HEK293 (cell line): ENCODE results near the gene METTL25B.

Source experiments
- BCL6B ChIP-seq: fragments of 450-650 bp; formaldehyde crosslinking; IDR thresholded peaks from 2 replicates; pipeline ENCODE4 v1.5.1; 2017; ENCODE audit warnings: missing biosample characterization, missing genetic modification characterization
- ELK4 ChIP-seq: IDR thresholded peaks from 2 replicates; pipeline ENCODE4 v1.6.1; 2011; ENCODE audit warnings: mild to moderate bottlenecking, low read depth, low read length, borderline replicate concordance
- GLI4 ChIP-seq: fragments of 450-650 bp; formaldehyde crosslinking; IDR thresholded peaks from 2 replicates; pipeline ENCODE4 v1.5.1; 2016; ENCODE audit warnings: missing biosample characterization, missing genetic modification characterization
- OVOL3 ChIP-seq: fragments of 450-650 bp; formaldehyde crosslinking; IDR thresholded peaks from 2 replicates; pipeline ENCODE4 v1.5.1; 2016; ENCODE audit warnings: missing biosample characterization, missing genetic modification characterization
- PBX3 ChIP-seq: sonication (generic); formaldehyde crosslinking; IDR thresholded peaks from 2 replicates; pipeline ENCODE4 v1.8.1; 2022; ENCODE audit warnings: mild to moderate bottlenecking, moderate library complexity, missing genetic modification reagents
- PRDM1 ChIP-seq: fragments of 450-650 bp; formaldehyde crosslinking; IDR thresholded peaks from 2 replicates; pipeline ENCODE4; 2016; ENCODE audit warnings: missing biosample characterization, missing genetic modification characterization
- PRDM6 ChIP-seq: fragments of 450-650 bp; formaldehyde crosslinking; IDR thresholded peaks from 2 replicates; pipeline ENCODE4 v1.5.1; 2017; ENCODE audit warnings: missing biosample characterization, missing genetic modification characterization
- SCRT1 ChIP-seq: fragments of 450-650 bp; formaldehyde crosslinking; IDR thresholded peaks from 2 replicates; pipeline ENCODE4 v1.5.1; 2016; ENCODE audit warnings: missing biosample characterization, missing genetic modification characterization, borderline replicate concordance
- SETDB1 ChIP-seq: IDR thresholded peaks from one replicate; pipeline ENCODE4 v1.6.1; 2017; ENCODE audit warnings: mild to moderate bottlenecking, low read length, moderate library complexity, mixed read lengths; ENCODE audit not compliant: insufficient read length
- ZBTB1 ChIP-seq: fragments of 450-650 bp; formaldehyde crosslinking; IDR thresholded peaks from 2 replicates; pipeline ENCODE4 v1.5.1; 2016; ENCODE audit warnings: missing biosample characterization, missing genetic modification characterization
- ZBTB11 ChIP-seq: fragments of 450-650 bp; formaldehyde crosslinking; conservative IDR thresholded peaks from 2 replicates; pipeline ENCODE4 v1.5.1; 2016; ENCODE audit warnings: low read depth, missing biosample characterization, missing genetic modification characterization
- ZBTB8A ChIP-seq: fragments of 450-650 bp; formaldehyde crosslinking; IDR thresholded peaks from 2 replicates; pipeline ENCODE4 v1.5.1; 2016; ENCODE audit warnings: missing biosample characterization, missing genetic modification characterization
- ZFHX2 ChIP-seq: fragments of 450-650 bp; formaldehyde crosslinking; conservative IDR thresholded peaks from 2 replicates; pipeline ENCODE4 v1.5.1; 2016; ENCODE audit warnings: missing biosample characterization, missing genetic modification characterization
- ZFP3 ChIP-seq: fragments of 450-650 bp; formaldehyde crosslinking; IDR thresholded peaks from 2 replicates; pipeline ENCODE4 v1.5.1; 2016; ENCODE audit warnings: low read depth, missing biosample characterization, missing genetic modification characterization
- ZNF16 ChIP-seq: fragments of 450-650 bp; formaldehyde crosslinking; IDR thresholded peaks from 2 replicates; pipeline ENCODE4 v1.5.1; 2016; ENCODE audit warnings: low read depth, missing biosample characterization, missing genetic modification characterization
- ZNF266 ChIP-seq: fragments of 450-650 bp; formaldehyde crosslinking; IDR thresholded peaks from 2 replicates; pipeline ENCODE4 v1.5.1; 2016; ENCODE audit warnings: missing biosample characterization, missing genetic modification characterization, low read depth
- ZNF341 ChIP-seq: fragments of 450-650 bp; formaldehyde crosslinking; IDR thresholded peaks from 2 replicates; pipeline ENCODE4; 2016; ENCODE audit warnings: low read depth, missing biosample characterization, missing genetic modification characterization
- ZNF354C ChIP-seq: fragments of 450-650 bp; formaldehyde crosslinking; IDR thresholded peaks from 2 replicates; pipeline ENCODE4 v1.5.1; 2016; ENCODE audit warnings: missing biosample characterization, missing genetic modification characterization, low read depth, borderline replicate concordance
- ZNF362 ChIP-seq: fragments of 450-650 bp; formaldehyde crosslinking; IDR thresholded peaks from 2 replicates; pipeline ENCODE4 v1.5.1; 2016; ENCODE audit warnings: missing biosample characterization, missing genetic modification characterization
- ZNF426 ChIP-seq: fragments of 450-650 bp; formaldehyde crosslinking; IDR thresholded peaks from 2 replicates; pipeline ENCODE4 v1.5.1; 2017; ENCODE audit warnings: missing biosample characterization, missing genetic modification characterization, mild to moderate bottlenecking, inconsistent platforms, moderate library complexity
- ZNF433 ChIP-seq: fragments of 450-650 bp; formaldehyde crosslinking; IDR thresholded peaks from 2 replicates; pipeline ENCODE4 v1.5.1; 2016; ENCODE audit warnings: missing biosample characterization, missing genetic modification characterization, low read depth
- ZNF660 ChIP-seq: fragments of 450-650 bp; IDR thresholded peaks from 2 replicates; pipeline ENCODE4 v1.5.1; 2018; ENCODE audit warnings: missing biosample characterization, mild to moderate bottlenecking, missing genetic modification characterization
- ZNF677 ChIP-seq: fragments of 450-650 bp; IDR thresholded peaks from 2 replicates; pipeline ENCODE4 v1.5.0; 2018; ENCODE audit warnings: missing biosample characterization, mild to moderate bottlenecking, missing genetic modification characterization, moderate library complexity
- ZNF707 ChIP-seq: fragments of 450-650 bp; formaldehyde crosslinking; IDR thresholded peaks from 2 replicates; pipeline ENCODE4 v1.5.1; 2016; ENCODE audit warnings: missing biosample characterization, missing genetic modification characterization
- ZNF768 ChIP-seq: fragments of 450-650 bp; formaldehyde crosslinking; IDR thresholded peaks from 2 replicates; pipeline ENCODE4 v1.5.1; 2018; ENCODE audit warnings: missing biosample characterization, mild to moderate bottlenecking, missing genetic modification characterization
- ZNF776 ChIP-seq: fragments of 450-650 bp; formaldehyde crosslinking; IDR thresholded peaks from 2 replicates; pipeline ENCODE4 v1.5.0; 2017; ENCODE audit warnings: missing biosample characterization, missing genetic modification characterization, borderline replicate concordance
- ZSCAN18 ChIP-seq: fragments of 450-650 bp; formaldehyde crosslinking; IDR thresholded peaks from 2 replicates; pipeline ENCODE4 v1.5.1; 2016; ENCODE audit warnings: missing biosample characterization, missing genetic modification characterization
- ZSCAN30 ChIP-seq: fragments of 450-650 bp; IDR thresholded peaks from 2 replicates; pipeline ENCODE4 v1.5.1; 2018; ENCODE audit warnings: missing biosample characterization, mild to moderate bottlenecking, missing genetic modification characterization, moderate library complexity

Gene METTL25B

GRCh38 chr1:156751757-156752481 lies 23.6 kb downstream of the METTL25B start (continued):
- TF ChIP-seq BCL6B (tag by site-specific recombination) (no peak), ZFP3 (no peak), PBX3 (CRISPR knock-in tag) (0 out of 2 replicates have a peak, but pooled peaks have one; percentile 87), ZBTB11 (tag by site-specific recombination) (peak; percentile 56; the same call in 1 of the 2 replicates), ZNF768 (tag by site-specific recombination) (no peak), GLI4 (tag by site-specific recombination) (no peak), ZNF776 (tag by site-specific recombination) (no peak), ZNF266 (tag by site-specific recombination) (no peak), SETDB1 (no peak), SCRT1 (tag by site-specific recombination) (no peak), ZSCAN30 (peak; percentile 92), ZNF354C (no peak), PRDM1 (tag by site-specific recombination) (no peak), ZNF660 (peak; percentile 89), ZNF341 (tag by site-specific recombination) (peak; percentile 35; the same call in 1 of the 2 replicates), ZNF362 (no peak), ZNF426 (tag by site-specific recombination) (no peak), ZSCAN18 (no peak), ZBTB8A (tag by site-specific recombination) (peak; percentile 100), PRDM6 (tag by site-specific recombination) (no peak), ELK4 (no peak), ZNF707 (tag by site-specific recombination) (no peak), OVOL3 (tag by site-specific recombination) (no peak), ZBTB1 (no peak), ZNF433 (tag by site-specific recombination) (no peak), ZNF677 (tag by site-specific recombination) (no peak), ZFHX2 (tag by site-specific recombination) (peak; percentile 79), ZNF16 (tag by site-specific recombination) (no peak)
